ENCODE measurements around the gene SNAP25. TPM values are rescaled to one million over a fixed set of nuclear protein-coding genes. Genes with fewer than 3 reads are reported as not detected.

SNAP25 gene
- not detected for total RNA-seq
- long read RNA-seq = 0 reads

GRCh38 chr20:10218536-10219451 is at the start of gene SNAP25:
Gene SNAP25 (plus strand): TSS chr20:10218830. CDS start chr20:10275492, 56,662 bp downstream.
- DNase-seq (ENCODE audit: missing footprints) (peak; percentile 68), ATAC-seq (no peak)
- intact Hi-C loops (cut with DNase I) = no loop called here

DNA sequence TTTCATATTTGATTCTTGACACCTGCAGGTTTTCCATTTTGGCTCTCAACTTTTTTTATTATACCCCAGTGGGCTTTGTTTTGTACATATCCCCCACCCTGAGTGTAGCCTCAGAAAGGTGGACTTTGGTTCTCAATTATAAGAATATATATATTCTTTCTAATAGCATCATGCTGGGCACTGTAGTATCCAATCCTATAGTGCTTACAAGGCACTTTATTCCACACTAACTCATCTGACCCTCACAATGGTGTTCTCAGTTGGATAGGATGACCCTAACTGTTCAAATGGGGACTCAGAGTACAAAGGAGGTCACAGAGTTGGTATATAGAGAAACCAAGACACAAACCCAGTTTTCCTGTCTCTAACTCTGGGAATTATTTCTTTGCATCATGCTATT is 48.9 kb upstream of the SNAP25 start:
- ATAC-seq = no peak
- intact Hi-C loops (cut with DNase I) = no loop called here
- DNase-seq (ENCODE audit: missing footprints) = no peak

- ATAC-seq (no peak), DNase-seq (ENCODE audit: missing footprints) (no peak)
- intact Hi-C loops (cut with DNase I) = no loop called here
These were observed 48.4 kb upstream of the SNAP25 start for GRCh38 chr20:10170261-10170660.

DNA sequence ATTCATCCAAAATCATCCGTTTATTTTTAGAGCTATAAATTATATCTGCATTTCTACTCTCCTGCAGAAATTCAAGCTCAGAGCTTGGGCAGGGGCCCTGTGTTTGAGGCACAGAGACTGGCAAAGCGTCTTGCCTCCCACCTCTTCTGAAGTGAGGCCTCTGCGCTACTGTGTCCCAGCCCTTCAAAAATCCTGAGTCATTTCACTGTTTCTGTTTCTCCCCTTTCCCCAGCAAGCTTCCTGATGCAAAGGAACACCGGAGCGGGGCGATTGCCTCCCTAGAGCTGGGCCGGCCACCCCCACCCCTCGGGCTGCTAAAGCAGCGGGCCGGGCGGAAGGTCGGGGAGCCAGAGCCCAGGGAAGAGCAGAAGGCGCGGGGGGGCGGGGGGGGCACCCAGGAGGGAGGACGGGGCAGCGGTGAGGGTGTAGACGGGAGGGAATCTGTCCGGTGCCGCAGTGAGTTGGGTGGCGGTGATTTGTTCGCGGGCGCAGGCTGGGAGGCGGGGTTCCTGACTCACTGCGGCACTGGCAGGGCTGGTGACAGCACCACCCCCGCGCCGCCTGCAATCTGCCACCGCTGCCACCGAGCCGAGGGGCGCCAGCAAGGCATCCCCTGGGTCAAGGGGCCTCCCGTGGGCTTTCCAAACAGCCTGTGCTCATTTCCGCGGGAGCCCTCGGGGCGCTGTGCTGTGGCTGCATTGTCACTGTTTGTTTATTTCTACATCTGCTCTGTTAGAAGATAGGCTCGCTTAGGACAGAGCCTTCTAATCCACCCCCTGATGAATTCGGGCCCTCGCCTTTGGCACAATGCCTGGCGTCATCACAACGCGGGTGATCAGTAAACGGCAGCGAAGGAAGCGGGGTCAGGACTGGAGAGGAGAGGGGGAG is 46.5 kb upstream of the SNAP25 start:
- ATAC-seq = no peak
- intact Hi-C loops (cut with DNase I) = no loop called here
- peak; percentile 69 for DNase-seq (ENCODE audit: missing footprints)

DNA sequence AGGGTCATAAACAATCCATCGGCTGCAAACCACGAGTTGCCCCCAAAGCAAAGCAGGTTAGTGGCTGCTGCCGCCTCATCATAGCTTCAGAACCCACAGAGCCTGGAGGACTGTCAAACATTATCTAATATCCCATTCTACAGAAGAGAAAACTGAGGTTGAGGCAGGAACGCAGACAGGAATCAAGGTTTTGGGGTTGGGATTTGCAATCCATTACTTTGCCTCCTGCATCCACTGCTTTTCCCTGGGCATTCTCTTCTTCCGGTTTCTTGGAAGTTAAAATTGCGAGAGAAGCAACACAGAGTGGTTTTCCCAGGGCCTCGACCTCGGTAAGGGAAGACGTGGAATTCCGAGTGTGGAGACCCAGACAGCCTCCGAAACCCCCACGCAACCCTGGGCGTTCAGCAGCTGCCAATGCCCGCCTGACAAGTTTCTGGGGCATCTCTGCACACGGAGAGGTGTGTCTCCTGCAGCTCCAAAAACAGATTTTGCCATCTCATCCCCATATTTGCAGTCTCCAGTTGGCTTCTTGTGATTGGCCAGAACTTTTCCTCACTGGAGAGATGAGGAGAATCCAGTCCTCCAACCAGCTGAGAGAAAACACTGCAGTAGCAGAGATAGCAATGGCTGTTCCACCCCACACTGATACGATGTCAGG is 45.5 kb upstream of the SNAP25 start:
- ATAC-seq (no peak), DNase-seq (ENCODE audit: missing footprints) (no peak)
- intact Hi-C loops (cut with DNase I) = no loop called here

DNA sequence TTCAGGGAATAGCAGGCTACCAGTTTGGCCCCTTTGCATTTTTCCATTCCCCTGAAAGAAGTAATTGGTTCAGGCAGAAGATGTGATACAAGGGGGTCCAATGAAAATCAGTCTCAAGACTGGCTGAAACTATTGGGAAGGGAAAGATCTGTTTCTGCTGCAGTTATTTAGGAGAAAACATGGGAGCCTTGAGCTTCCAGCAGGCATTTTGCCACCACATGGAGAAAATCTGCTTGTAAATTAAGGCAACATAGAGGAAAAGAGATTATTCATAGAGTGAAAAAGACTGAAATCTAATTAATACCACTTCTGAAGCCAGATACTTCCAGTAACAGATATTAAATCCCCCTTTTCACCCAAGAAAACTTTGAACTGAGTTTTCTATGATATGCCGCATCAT is 44.2 kb upstream of the SNAP25 start:
- intact Hi-C loops (cut with DNase I) = no loop called here
- ATAC-seq (no peak), DNase-seq (ENCODE audit: missing footprints) (no peak)

DNA sequence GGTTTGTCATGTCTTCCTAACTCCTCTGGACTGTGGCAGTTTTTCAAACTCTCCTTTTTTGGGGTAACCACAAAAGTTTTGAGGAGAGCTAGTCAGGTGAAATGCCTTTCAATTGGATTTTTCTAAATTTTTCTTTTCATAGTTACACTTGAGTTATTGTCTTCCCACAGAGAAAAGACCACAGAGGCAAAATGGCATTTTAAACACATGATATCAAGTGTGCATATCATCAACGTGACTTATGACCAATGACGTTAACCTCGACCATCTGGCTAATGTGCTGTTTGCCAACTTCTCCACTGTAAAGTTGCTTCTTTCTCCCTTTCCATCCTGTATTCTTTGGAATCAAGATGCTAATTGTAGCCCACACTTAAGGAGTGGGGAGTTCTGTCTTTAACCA is 41.3 kb upstream of the SNAP25 start:
- no peak for DNase-seq (ENCODE audit: missing footprints)
- intact Hi-C loops (cut with DNase I) = no loop called here
- no peak for ATAC-seq

GRCh38 chr20:10178091-10178490 is 40.5 kb upstream of the SNAP25 start:
- intact Hi-C loops (cut with DNase I) = no loop called here
- DNase-seq (ENCODE audit: missing footprints) (no peak), ATAC-seq (no peak)

DNA sequence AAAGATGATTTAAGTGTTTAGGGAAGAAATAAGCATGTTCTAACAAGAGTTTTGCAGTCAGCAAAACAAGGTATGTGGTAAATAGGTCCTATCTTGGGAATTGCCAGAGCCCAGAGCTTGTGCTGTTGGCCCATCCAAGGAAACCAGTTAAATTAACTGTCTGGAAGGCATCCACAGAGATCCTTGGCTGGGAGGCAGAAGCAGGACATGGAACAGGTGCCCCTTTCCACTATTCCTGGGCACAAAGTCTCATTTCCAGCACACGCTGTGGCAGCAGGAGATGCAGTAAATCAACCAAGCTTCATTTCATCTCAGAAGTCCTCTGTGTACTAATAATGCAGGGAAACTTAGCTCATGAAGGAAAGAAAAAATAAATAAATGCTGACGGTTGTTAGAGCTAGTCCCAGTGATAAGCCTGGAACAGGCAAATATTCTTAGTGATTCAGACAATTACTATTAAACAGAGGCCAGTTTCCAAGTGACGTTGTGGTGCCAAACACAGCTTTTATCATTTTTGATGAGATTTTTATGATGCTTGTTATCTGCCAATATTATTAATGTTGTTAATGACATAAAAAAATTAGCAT is 39.8 kb upstream of the SNAP25 start:
- DNase-seq (ENCODE audit: missing footprints) (no peak), ATAC-seq (no peak)
- intact Hi-C loops (cut with DNase I) = no loop called here

GRCh38 chr20:10179574-10180298 is 38.9 kb upstream of the SNAP25 start:
- ATAC-seq (no peak), DNase-seq (ENCODE audit: missing footprints) (no peak)
- intact Hi-C loops (cut with DNase I) = no loop called here

DNA sequence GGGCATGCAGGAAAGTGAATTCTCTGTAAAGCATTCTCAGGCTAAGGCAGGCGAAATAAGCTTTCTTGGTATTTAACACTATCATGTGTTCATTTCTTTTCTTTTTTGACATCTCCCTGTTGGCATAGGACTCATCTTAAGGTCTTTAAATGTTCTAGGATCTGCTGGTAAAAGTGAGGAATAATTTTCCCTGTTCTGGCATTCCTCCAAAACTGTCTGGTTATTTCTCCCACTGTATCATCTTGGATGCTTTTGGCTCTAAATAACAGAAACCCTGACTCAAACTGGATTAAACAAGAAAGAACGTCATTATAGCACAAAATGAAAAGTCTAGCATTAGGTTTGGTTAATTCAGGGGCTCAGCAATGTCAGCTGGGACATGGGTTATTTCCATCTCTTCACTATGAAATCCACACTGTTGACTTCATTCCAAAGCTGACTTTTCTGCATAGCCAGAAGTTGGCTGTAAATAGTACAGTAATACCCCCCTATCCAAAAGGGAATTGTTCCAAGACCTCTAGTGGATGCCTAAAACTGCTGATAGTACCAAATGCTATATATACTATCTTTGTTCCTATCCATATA is 37.9 kb upstream of the SNAP25 start:
- intact Hi-C loops (cut with DNase I) = no loop called here
- DNase-seq (ENCODE audit: missing footprints) (no peak), ATAC-seq (no peak)

DNA sequence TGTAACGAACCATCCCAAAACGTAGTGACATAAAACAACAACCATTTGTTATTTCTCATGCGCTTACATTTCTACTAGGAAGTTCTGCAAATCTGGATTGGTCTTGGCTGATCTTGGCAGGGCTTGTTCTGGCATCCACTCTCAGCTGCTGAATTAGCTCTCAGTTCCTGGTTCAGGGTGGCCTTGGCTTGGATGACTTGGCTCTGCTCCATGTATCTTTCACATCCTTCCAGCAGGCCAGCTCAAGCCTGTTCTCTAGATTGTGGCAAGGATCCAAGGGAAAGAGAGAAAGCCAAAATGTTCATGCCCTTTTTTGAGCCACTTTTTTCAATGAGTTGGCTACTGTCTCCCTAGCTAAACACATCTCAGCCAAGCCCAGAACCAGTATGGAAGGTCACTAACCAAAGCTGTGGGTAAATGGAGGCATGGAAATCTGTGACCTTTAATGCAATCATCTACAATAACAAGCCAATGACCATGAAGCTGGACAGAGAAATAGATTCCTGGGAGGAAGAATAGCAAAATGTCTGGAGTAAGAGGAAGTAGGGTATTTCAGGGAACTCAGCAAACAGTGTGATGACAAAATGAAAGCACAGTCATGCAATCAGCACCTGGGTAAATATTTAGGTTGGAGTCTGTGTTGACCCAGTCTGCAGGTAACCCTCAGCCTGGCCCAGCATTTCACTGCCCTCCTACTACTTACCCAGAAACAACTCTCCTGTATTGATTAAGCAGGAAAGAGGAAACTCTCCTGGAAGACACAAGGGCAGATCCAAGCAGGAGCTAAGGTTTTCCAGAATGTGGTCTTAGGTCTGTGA is 32.7 kb upstream of the SNAP25 start:
- no peak for DNase-seq (ENCODE audit: missing footprints)
- intact Hi-C loops (cut with DNase I) = no loop called here
- ATAC-seq = no peak

DNA sequence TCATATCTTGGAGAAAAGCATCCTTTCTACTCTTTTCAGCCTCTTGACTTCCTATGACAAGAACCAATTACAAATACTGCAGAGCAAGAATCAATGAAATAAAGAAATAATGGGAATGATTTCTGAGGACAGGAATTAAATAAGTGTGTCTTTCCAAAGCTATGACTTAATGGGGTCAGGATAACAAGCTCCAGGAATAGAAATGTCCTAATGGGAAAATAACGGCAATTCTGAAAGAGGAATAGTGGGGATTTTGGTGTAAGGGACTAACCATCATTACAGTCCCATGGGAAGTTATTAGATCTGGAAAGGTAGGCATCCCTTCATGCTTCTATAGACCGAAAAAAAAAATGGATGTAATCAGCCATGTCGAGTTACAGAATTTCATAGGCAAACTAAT is 28.2 kb upstream of the SNAP25 start:
- ATAC-seq = no peak
- DNase-seq (ENCODE audit: missing footprints) = no peak
- intact Hi-C loops (cut with DNase I) = no loop called here

- intact Hi-C loops (cut with DNase I) = no loop called here
- no peak for DNase-seq (ENCODE audit: missing footprints)
- no peak for ATAC-seq
These were observed 26.5 kb upstream of the SNAP25 start for GRCh38 chr20:10192171-10192570.

- ATAC-seq (no peak), DNase-seq (ENCODE audit: missing footprints) (no peak)
- intact Hi-C loops (cut with DNase I) = no loop called here
These were observed 24.5 kb upstream of the SNAP25 start for GRCh38 chr20:10194166-10194565.

DNA sequence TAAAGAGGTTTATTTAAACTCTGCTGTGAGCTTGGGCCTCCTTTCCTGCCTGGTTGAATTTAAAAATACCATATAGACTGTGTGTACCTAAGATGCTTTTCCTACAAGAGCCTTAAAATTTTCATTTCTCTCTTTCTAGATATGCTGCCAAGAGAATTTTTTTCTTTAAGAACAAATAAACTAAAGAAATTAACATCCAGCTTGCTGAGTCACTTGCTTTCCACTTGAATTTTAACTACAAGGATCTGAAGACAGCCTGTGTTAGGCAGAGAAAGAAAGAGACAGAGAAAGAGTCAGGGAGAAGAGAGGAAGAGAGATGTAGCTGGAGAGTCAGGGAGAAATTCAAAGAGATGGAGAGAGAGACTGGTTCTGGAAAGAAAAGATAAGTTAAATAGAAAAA is 18.3 kb upstream of the SNAP25 start:
- DNase-seq (ENCODE audit: missing footprints) (no peak), ATAC-seq (no peak)
- intact Hi-C loops (cut with DNase I) = no loop called here

- intact Hi-C loops (cut with DNase I) = no loop called here
- DNase-seq (ENCODE audit: missing footprints) (no peak), ATAC-seq (no peak)
These were observed 17.2 kb upstream of the SNAP25 start for GRCh38 chr20:10201321-10201870.
